OCI-LY1 (cell line): Measurements from ENCODE around the gene VWDE.

Experiments used
- EZH2 ChIP-seq: fragments of 200-600 bp; sonication (generic), shearing (Covaris generic); IDR thresholded peaks from 2 replicates; pipeline ENCODE4 v1.8.0; 2017; ENCODE audit warnings: borderline replicate concordance, mixed run types, mild to moderate bottlenecking, antibody characterized with exemption, low read length, moderate library complexity, mixed read lengths
- TF ChIP-seq, protein P1 (sequence below): fragments of 200-600 bp; sonication (generic), shearing (Covaris generic); IDR thresholded peaks from 2 replicates; pipeline ENCODE4 v1.5.1; 2017; ENCODE audit warnings: mild to moderate bottlenecking, antibody characterized with exemption, low read length, moderate library complexity, mixed read lengths

DNA sequence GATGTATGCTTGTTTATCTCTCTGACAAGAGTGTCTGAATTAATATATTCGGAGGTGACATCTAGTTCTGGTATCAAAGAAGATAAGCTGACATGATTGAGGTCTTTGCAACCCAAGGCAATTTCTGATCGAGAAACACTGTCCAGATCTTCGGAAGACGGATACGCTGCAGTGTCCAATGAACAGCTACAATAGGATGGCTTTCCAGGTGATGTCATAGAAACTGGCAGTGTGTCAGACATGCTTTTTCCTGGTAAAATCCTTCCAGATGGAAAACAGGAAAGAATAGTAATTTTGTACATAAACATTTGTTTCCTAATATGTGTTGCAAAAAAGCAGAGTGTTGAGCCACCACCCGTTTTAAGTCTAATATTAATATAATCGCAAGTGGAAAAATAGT is 33.4 kb downstream of the VWDE start:
- TF ChIP-seq, protein P1, sequence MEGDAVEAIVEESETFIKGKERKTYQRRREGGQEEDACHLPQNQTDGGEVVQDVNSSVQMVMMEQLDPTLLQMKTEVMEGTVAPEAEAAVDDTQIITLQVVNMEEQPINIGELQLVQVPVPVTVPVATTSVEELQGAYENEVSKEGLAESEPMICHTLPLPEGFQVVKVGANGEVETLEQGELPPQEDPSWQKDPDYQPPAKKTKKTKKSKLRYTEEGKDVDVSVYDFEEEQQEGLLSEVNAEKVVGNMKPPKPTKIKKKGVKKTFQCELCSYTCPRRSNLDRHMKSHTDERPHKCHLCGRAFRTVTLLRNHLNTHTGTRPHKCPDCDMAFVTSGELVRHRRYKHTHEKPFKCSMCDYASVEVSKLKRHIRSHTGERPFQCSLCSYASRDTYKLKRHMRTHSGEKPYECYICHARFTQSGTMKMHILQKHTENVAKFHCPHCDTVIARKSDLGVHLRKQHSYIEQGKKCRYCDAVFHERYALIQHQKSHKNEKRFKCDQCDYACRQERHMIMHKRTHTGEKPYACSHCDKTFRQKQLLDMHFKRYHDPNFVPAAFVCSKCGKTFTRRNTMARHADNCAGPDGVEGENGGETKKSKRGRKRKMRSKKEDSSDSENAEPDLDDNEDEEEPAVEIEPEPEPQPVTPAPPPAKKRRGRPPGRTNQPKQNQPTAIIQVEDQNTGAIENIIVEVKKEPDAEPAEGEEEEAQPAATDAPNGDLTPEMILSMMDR: no peak
- TF ChIP-seq EZH2: no peak
